GM18858 (cell line): Measurements from ENCODE around the gene ANXA4.

Experiments used
- ATAC-seq: cut with Tn5 transposase; IDR thresholded peaks from one replicate; pipeline ENCODE4 v1.9.1; 2021; ENCODE audit not compliant: unreplicated experiment

The ANXA4 gene

DNA sequence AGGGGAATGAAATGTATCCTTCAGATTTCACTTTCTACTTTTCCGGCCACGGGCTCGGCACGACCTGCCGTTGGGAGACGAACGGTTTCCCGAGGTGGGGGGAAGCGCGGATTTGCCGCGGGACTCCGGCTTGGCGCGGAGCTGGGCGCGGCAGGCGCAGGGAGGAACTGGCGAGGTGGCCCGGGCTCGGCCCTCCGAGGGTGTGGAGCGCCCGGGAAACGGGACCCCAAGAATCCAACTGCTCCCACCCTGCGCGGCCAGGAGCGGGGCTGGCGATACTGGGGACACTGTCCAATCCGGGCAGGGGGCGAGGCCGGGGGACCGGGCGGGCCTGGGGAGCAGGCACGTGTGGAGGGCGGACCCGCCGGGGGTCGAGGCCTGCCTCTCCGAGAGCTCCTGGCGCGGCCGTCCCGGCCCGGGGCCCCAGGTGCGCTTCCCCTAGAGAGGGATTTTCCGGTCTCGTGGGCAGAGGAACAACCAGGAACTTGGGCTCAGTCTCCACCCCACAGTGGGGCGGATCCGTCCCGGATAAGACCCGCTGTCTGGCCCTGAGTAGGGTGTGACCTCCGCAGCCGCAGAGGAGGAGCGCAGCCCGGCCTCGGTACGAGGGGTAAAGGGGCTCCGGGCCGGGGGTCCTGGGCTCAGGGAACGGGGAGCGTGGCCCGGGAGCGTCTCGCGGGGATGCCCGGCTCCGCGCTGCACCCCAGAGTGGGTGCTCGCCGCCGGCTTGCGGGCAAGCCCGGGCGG, at the start of gene ANXA4:
TSS of gene ANXA4 (plus strand) at position 560 of the 747 bp plus-strand sequence. CDS start 39,432 bp downstream, outside the sequence.
- peak; percentile 73 for ATAC-seq

- no peak for ATAC-seq
Observed at GRCh38 chr2:69692424-69692823, 49.5 kb upstream of the ANXA4 start.

GRCh38 chr2:69693059-69693774, 48.7 kb upstream of the ANXA4 start:
- peak; percentile 84 for ATAC-seq

DNA sequence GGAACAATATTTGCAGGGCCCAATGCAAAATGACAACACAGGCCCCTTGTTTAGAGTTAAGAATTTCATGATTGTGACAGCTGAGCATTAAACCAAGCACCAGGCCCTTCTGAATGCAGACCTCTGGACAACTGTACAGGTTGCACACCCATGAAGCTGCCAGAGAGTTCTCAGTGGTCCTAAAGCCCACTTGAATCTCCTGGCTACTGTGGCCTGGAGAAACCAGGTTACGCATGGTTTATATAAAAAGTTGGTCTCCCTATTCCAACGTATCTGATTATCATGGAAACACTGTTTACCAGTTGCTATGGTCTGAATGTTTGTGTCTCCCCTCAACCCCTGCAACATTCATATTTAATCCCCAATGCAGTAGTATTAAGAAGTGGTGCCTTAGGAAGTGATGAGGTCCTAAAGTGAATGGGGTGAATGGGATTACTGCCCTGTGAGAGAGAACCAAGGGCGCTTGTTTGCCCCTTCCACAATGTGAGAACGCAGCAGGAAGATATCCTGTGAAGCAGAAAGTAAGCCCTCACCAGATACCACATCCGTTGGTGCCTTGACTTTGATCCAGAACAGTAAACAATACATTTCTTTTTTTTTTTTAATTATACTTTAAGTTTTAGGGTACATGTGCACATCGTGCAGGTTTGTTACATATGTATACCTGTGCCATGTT, 48.0 kb upstream of the ANXA4 start:
- no peak for ATAC-seq

DNA sequence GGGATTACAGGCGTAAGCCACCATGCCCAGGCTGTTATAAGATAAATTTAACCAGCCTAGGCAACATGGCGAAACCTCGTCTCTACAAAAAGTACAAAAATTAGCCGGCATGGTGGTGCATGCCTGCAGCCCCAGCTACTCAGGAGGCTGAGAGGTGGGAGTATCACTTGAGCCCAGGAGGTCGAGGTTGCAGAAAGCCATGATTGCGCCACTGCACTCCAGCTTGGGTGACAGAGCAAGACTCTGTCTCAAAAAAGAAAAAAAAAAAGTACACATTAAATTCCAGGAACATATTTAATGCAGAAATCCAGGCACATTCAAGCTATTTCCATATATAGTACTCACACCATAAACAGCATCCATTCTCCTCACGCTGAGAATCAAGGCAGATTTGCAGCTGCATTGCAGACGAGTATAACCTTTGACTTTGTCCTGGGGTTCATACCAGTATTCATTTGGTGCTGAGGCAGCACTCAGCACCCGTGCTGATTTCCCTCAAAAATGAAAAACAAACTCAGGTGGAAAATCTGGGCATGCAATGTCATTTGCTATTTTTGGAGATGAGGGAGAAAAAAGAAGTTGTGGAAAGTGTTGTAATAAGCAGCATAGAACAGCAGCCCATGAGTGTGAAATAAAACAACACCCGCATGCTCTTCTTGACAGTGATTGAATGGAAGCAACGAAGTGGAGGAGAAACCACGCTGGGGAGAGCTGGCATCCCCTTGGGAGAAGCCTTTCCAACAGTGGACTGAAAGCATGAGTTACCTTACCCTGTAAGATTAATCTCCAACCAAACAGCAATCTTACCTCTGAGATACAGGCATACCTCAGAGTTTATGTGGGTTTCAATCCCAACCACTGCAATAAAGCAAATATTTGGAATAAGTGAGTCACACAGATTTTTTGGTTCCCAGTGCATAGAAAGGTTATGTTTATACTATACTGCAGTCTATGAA, 46.8 kb upstream of the ANXA4 start:
- ATAC-seq = no peak

GRCh38 chr2:69695850-69696216, 46.1 kb upstream of the ANXA4 start:
- ATAC-seq = no peak

DNA sequence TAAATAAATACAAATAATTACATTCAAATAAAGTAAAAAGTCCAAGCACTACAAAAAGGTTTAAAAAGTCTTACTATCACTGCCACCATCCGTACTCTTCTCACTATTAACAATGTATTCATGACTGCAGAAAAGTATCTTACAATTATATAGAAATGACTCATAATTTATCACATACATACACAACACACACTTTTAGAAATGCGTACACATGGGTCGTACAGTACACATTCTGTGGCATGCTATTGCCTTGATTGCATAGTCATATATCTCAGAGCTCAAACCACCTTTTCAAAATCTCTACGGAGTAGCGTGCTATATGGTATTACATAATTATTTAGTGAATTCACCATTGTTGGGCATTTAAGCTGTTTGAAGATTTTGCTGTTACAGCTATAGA, 41.6 kb upstream of the ANXA4 start:
- no peak for ATAC-seq

GRCh38 chr2:69701100-69701945, 40.6 kb upstream of the ANXA4 start:
- no peak for ATAC-seq

DNA sequence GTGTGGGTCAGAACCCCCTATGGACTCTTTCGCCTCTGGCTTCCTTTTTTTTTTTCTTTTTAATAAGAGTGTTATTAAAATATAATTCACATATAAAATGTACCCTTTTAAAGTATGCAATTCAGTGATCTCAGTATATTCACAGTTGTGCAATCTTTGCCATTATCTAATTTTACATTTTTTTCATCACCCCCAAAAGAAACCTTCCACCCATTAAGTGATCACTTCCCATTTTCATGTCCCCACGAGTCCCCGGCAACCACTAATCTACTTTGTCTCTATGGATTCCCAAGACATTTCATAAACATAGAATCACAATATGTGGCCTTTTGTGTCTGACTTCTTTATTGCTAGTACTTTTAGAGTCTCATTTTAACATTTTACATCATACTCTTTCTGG, 38.7 kb upstream of the ANXA4 start:
- no peak for ATAC-seq

- no peak for ATAC-seq
Observed at GRCh38 chr2:69704446-69704845, 37.5 kb upstream of the ANXA4 start.

GRCh38 chr2:69709290-69709689, 32.6 kb upstream of the ANXA4 start:
- ATAC-seq = no peak

GRCh38 chr2:69711971-69712370, 30.0 kb upstream of the ANXA4 start:
- ATAC-seq = no peak

DNA sequence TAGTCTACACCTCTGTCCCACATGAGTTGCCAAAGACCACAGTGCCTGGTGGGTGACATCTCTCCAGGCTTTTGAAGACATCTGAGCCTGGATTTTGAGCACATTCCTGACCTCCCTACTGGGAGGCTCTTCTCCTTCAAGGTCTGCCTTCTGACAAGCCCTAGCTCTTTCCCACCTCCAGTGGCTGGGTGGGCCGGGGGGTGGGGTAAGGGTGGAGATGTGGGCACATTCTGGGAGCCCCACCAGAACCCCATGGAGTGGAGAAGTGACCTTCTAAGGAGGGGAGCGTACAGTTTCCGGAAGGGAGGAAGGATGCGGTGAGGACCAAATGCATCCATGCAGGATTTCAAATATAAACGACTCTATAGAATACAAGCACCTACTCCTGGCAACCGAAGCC, 27.9 kb upstream of the ANXA4 start:
- ATAC-seq = no peak

- peak; percentile 51 for ATAC-seq
Observed at GRCh38 chr2:69714539-69715220, 27.3 kb upstream of the ANXA4 start.

DNA sequence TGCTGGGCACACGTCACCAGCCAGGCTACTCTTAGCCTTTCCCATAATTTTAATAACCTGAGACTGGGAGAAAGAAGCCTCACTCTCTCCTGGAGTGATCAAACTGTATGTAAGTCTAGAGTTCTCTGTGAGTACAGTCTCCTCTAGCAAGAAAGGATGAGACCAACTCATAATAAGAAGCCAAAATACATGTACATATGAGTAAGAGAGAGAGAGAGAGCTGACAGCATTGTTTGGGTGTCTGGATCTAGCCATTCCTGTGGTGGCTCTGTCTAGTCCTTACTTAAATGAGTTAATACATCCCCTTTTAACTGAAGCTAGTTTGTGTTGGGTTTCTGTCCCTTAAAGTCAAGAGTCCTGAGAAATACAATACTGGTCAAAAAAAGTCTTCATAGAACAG, 26.0 kb upstream of the ANXA4 start:
- ATAC-seq = no peak

GRCh38 chr2:69716555-69717120, 25.3 kb upstream of the ANXA4 start:
- ATAC-seq = no peak

DNA sequence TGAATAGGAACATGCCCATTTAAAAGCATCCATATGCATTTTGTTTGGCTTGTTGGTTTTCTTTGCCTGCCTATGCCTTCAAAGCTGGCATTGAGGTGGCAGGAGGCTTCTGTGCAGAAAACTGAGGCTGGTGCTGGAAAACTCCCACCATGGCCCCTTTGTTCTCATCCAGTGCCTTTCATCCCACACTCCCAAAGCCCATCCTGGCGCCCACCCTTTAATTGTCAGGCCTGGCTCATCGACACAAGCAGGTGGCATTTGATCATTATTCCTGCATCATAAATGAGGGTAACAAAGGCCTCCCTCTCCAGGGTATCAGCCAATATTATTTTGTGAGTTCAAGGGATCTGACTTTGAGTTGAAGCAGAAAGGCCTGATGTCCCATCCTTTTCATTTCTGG, 24.7 kb upstream of the ANXA4 start:
- no peak for ATAC-seq

- ATAC-seq = no peak
Observed at GRCh38 chr2:69717861-69718273, 24.1 kb upstream of the ANXA4 start.

DNA sequence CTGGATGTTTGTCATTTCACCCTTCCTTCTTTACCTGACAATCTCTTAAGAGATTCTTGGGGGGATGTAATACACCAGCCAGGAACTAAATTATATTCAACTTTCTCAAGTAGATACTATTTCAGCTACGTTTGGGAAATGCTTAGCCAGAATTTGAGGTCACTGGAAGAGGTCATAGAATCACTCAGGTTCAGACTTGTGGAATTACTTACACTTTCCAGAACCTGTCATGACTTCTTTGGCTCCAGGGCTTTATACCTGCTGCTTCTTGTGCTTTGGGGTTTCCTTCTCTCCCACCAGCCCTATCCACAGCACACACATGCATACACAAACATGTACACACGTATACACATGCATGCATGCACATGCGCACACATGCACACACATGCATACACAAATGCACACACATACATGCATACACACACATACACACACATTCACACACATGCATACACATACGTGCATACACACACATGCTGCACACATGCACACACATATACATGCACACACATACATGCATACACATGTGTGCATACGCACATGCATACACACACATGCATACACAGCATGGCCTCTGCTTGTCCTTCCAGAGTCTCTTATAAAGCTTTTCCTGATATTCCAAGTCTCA, 23.5 kb upstream of the ANXA4 start:
- ATAC-seq = no peak
